Kidney (tissue), 22 donors: ENCODE results near the gene NDUFB2. TPM values are rescaled to one million over a fixed set of nuclear protein-coding genes. Genes with fewer than 3 reads are reported as not detected.
A peak's percentile ranks its signal among the peaks of the same experiment; 100 is the strongest.

ENCODE experiments used
- DNase-seq, 5 donors: peaks; one replicate each; pipeline ENCODE4 v3.0.0-alpha.2; 2013 to 2020
- FAIRE-seq: peaks from 2 replicates; lab custom pipeline; 2012; peaks lifted over from hg19 to GRCh38; lab: Jason Lieb, UNC
- H3K27ac ChIP-seq, 2 donors: one replicate each; pipeline ENCODE4 v1.7.0; 2013; ENCODE audit warnings: low read depth in 2 of 2, low read length in 2 of 2, inconsistent platforms in 1 of 2
- H3K27me3 ChIP-seq: one replicate; pipeline ENCODE4 v1.7.1; 2013; ENCODE audit warnings: low read length, inconsistent platforms; ENCODE audit not compliant: control insufficient read depth, insufficient read depth
- H3K36me3 ChIP-seq, 3 donors: one replicate each; pipeline versions ENCODE4 v1.7.0 to v1.7.1; 2013; ENCODE audit warnings: low read length in 3 of 3, control low read depth in 1 of 3, inconsistent platforms in 1 of 3; ENCODE audit not compliant: insufficient read depth in 3 of 3, control insufficient read depth in 2 of 3
- H3K4me1 ChIP-seq, 3 donors: one replicate each; pipeline versions ENCODE4 v1.7.0 to v1.7.1; 2013; ENCODE audit warnings: low read length in 3 of 3, inconsistent platforms in 1 of 3, low read depth in 1 of 3; ENCODE audit not compliant: control insufficient read depth in 2 of 3, insufficient read depth in 2 of 3
- H3K4me3 ChIP-seq, 3 donors: one replicate each; pipeline versions ENCODE4 v1.7.0 to v1.8.1; 2013; ENCODE audit warnings: low read length in 3 of 3, control low read depth in 1 of 3, inconsistent platforms in 1 of 3
- H3K9ac ChIP-seq, 3 donors: one replicate each; pipeline versions ENCODE4 v1.7.0 to v1.7.1; 2013; ENCODE audit warnings: low read length in 3 of 3, control low read depth in 1 of 3, inconsistent platforms in 1 of 3
- H3K9me3 ChIP-seq, 3 donors: one replicate each; pipeline versions ENCODE4 v1.7.0 to v1.7.1; 2013; ENCODE audit warnings: low read length in 3 of 3, control low read depth in 1 of 3, inconsistent platforms in 1 of 3; ENCODE audit not compliant: control insufficient read depth in 2 of 3, insufficient read depth in 1 of 3
- intact Hi-C: fragments of 100-400 bp; cut with DNase I; formaldehyde crosslinking; loops from one replicate; pipeline ENCODE4 v1.11.1; 2022
- long read RNA-seq, 10 donors: library from polyadenylated mRNA in 1 of 10; unstranded in 1 of 10; transcript quantifications; one replicate each; pipeline ENCODE4 v2.0.0 and lab custom pipeline, GENCODE V29; 2021 to 2026
- polyA plus RNA-seq: library from polyadenylated mRNA; stranded (reverse); fragments of 350-450 nt; fragmentation: Illumina TruSeq; extraction: RNeasy Lipid Tissue Mini Kit (QIAGEN cat#74804); gene quantifications from one replicate; pipeline ENCODE4 v1.2.3, GENCODE V29; 2014; ENCODE audit warnings: low read depth, low replicate concordance; ENCODE audit not compliant: insufficient read depth
- total RNA-seq: library from RNA; stranded (reverse); fragmentation: NEBNext Ultra II Directional; extraction: Animal tissue kit (Norgen Biotek cat#: 25700); gene quantifications from one replicate; pipeline ENCODE4 v1.2.1, GENCODE V29; 2021
- TF ChIP-seq, protein P1 (sequence below): IDR thresholded peaks from 3 replicates; pipeline ENCODE4 v1.5.1; 2012; ENCODE audit warnings: mild to moderate bottlenecking, moderate library complexity, borderline replicate concordance; ENCODE audit not compliant: insufficient read depth; ENCODE audit errors: extremely low read depth
- donor health status: control.
- donor health status: control.
- donor health status: control.
- donor health status: control.
- donor health status: control.
- donor health status: DM: yes; HTN: yes; CAD: no.
- donor health status: Normal renal cell carcinoma (clear cell type).

NDUFB2 gene
- total RNA-seq (255 TPM), polyA plus RNA-seq (998 TPM)
- long read RNA-seq, donor 1, transcript NDUFB2-201 (4 exons, 504 nt), result major isoform, 156 of 284 reads
- long read RNA-seq, donor 1, transcript NDUFB2-214 (3 exons, 665 nt), result minor isoform, 9 of 284 reads
- long read RNA-seq, donor 1, partial matches to known transcripts, result 114 of 284 reads
- long read RNA-seq, donor 1, other reads (novel, unspliced or antisense), result 0 of 284 reads
- long read RNA-seq, donor 2, transcript NDUFB2-201 (4 exons, 504 nt), result major isoform, 219 of 346 reads
- long read RNA-seq, donor 2, transcript NDUFB2-207 (3 exons, 1,101 nt), result minor isoform, 6 of 346 reads
- long read RNA-seq, donor 2, transcript NDUFB2-214 (3 exons, 665 nt), result minor isoform, 14 of 346 reads
- long read RNA-seq, donor 2, partial matches to known transcripts, result 104 of 346 reads
- long read RNA-seq, donor 2, other reads (novel, unspliced or antisense), result 0 of 346 reads
- long read RNA-seq, donor 3, transcript NDUFB2-214 (3 exons, 665 nt), result minor isoform, 17 of 487 reads
- long read RNA-seq, donor 3, transcript NDUFB2-201 (4 exons, 504 nt), result major isoform, 317 of 487 reads
- long read RNA-seq, donor 3, transcript NDUFB2-207 (3 exons, 1,101 nt), result minor isoform, 15 of 487 reads
- long read RNA-seq, donor 3, partial matches to known transcripts, result 135 of 487 reads
- long read RNA-seq, donor 3, other reads (novel, unspliced or antisense), result 0 of 487 reads
- long read RNA-seq, donor 4, transcript NDUFB2-214 (3 exons, 665 nt), result minor isoform, 11 of 255 reads
- long read RNA-seq, donor 4, transcript NDUFB2-201 (4 exons, 504 nt), result major isoform, 201 of 255 reads
- long read RNA-seq, donor 4, transcript NDUFB2-207 (3 exons, 1,101 nt), result minor isoform, 5 of 255 reads
- long read RNA-seq, donor 4, partial matches to known transcripts, result 28 of 255 reads
- long read RNA-seq, donor 4, other reads (novel, unspliced or antisense), result 5 of 255 reads
- long read RNA-seq, donor 5, transcript NDUFB2-201 (4 exons, 504 nt), result major isoform, 13 of 28 reads
- long read RNA-seq, donor 5, partial matches to known transcripts, result 11 of 28 reads
- long read RNA-seq, donor 5, other reads (novel, unspliced or antisense), result 0 of 28 reads
- long read RNA-seq, donor 6, transcript NDUFB2-201 (4 exons, 504 nt), result major isoform, 543 of 990 reads
- long read RNA-seq, donor 6, transcript NDUFB2-214 (3 exons, 665 nt), result minor isoform, 35 of 990 reads
- long read RNA-seq, donor 6, transcript NDUFB2-207 (3 exons, 1,101 nt), result minor isoform, 26 of 990 reads
- long read RNA-seq, donor 6, partial matches to known transcripts, result 366 of 990 reads
- long read RNA-seq, donor 6, other reads (novel, unspliced or antisense), result 12 of 990 reads
- long read RNA-seq, donor 7, transcript NDUFB2-201 (4 exons, 504 nt), result major isoform, 158 of 178 reads
- long read RNA-seq, donor 7, partial matches to known transcripts, result 4 of 178 reads
- long read RNA-seq, donor 7, other reads (novel, unspliced or antisense), result 8 of 178 reads
- long read RNA-seq, donor 8, transcript NDUFB2-214 (3 exons, 665 nt), result minor isoform, 7 of 348 reads
- long read RNA-seq, donor 8, transcript NDUFB2-201 (4 exons, 504 nt), result major isoform, 233 of 348 reads
- long read RNA-seq, donor 8, transcript NDUFB2-207 (3 exons, 1,101 nt), result minor isoform, 13 of 348 reads
- long read RNA-seq, donor 8, partial matches to known transcripts, result 89 of 348 reads
- long read RNA-seq, donor 8, other reads (novel, unspliced or antisense), result 5 of 348 reads
- long read RNA-seq, donor 9, transcript NDUFB2-207 (3 exons, 1,101 nt), result minor isoform, 16 of 273 reads
- long read RNA-seq, donor 9, transcript NDUFB2-201 (4 exons, 504 nt), result major isoform, 153 of 273 reads
- long read RNA-seq, donor 9, transcript NDUFB2-214 (3 exons, 665 nt), result minor isoform, 12 of 273 reads
- long read RNA-seq, donor 9, partial matches to known transcripts, result 90 of 273 reads
- long read RNA-seq, donor 9, other reads (novel, unspliced or antisense), result 0 of 273 reads
- long read RNA-seq, donor 10, transcript NDUFB2-214 (3 exons, 665 nt), result minor isoform, 19 of 309 reads
- long read RNA-seq, donor 10, transcript NDUFB2-201 (4 exons, 504 nt), result major isoform, 175 of 309 reads
- long read RNA-seq, donor 10, transcript NDUFB2-207 (3 exons, 1,101 nt), result minor isoform, 12 of 309 reads
- long read RNA-seq, donor 10, partial matches to known transcripts, result 100 of 309 reads
- long read RNA-seq, donor 10, other reads (novel, unspliced or antisense), result 0 of 309 reads

DNA sequence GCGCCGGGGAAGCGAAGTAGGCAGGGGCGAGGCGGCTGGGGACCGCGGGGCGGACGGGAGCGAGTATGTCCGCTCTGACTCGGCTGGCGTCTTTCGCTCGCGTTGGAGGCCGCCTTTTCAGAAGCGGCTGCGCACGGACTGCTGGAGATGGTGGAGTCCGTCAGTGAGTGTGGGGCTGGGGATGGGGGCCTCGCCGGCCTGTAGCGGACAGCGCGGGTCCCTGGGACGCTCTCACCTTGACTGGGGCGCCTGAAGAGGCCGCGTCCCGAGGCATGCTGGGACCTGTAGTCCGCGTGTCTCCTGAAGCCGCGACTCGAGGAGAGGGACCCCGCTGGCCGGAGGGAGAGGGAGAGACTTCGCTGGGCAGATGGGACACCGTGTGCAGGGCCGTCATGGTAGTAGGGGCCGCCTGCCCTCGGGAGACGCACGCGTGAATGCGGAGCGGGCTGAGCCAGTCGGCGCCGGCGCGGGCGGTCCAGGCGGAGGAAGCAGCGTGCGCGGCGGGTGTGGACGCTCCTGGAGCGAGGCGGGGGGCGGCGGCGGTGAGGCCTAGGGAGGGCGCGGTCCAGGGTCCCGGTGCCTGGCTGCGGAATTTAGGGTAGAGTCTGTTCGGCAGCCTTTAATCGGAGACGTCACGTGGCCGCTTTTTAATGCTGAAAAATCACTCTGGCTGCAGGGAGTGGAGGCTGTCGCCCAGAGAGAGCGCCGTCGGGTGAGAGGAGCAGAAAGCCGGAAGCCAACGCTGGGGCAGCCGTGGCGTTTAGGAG, at the start of gene NDUFB2:
NDUFB2 (plus strand) TSS at position 29 of the 767 bp plus-strand sequence; CDS start at position 66, 37 bp downstream.
- peak within 1 kb of the TSS; percentile 74 to 83 (median 81) for H3K4me3 ChIP-seq
- FAIRE-seq, result no peak
- no peaks in the 10 kb centered on the region for H3K36me3 ChIP-seq
- H3K4me1 ChIP-seq, result peaks cover 0 to 11% (median 9%) of the 10 kb centered on the region in 3 donors
- TF ChIP-seq, protein P1, sequence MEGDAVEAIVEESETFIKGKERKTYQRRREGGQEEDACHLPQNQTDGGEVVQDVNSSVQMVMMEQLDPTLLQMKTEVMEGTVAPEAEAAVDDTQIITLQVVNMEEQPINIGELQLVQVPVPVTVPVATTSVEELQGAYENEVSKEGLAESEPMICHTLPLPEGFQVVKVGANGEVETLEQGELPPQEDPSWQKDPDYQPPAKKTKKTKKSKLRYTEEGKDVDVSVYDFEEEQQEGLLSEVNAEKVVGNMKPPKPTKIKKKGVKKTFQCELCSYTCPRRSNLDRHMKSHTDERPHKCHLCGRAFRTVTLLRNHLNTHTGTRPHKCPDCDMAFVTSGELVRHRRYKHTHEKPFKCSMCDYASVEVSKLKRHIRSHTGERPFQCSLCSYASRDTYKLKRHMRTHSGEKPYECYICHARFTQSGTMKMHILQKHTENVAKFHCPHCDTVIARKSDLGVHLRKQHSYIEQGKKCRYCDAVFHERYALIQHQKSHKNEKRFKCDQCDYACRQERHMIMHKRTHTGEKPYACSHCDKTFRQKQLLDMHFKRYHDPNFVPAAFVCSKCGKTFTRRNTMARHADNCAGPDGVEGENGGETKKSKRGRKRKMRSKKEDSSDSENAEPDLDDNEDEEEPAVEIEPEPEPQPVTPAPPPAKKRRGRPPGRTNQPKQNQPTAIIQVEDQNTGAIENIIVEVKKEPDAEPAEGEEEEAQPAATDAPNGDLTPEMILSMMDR, result no peak
- intact Hi-C loops, result no loop called here
- H3K9ac ChIP-seq, result peak within 1 kb of the TSS; percentile 61 to 85 (median 69)
- no peaks in the 10 kb centered on the region for H3K9me3 ChIP-seq
- no peaks in the 10 kb centered on the region for H3K27me3 ChIP-seq
- peak within 1 kb of the TSS; percentile 92 to 99 for H3K27ac ChIP-seq
- peak in 4 of 5 donors; percentile 90 to 95 (median 94) for DNase-seq

DNA sequence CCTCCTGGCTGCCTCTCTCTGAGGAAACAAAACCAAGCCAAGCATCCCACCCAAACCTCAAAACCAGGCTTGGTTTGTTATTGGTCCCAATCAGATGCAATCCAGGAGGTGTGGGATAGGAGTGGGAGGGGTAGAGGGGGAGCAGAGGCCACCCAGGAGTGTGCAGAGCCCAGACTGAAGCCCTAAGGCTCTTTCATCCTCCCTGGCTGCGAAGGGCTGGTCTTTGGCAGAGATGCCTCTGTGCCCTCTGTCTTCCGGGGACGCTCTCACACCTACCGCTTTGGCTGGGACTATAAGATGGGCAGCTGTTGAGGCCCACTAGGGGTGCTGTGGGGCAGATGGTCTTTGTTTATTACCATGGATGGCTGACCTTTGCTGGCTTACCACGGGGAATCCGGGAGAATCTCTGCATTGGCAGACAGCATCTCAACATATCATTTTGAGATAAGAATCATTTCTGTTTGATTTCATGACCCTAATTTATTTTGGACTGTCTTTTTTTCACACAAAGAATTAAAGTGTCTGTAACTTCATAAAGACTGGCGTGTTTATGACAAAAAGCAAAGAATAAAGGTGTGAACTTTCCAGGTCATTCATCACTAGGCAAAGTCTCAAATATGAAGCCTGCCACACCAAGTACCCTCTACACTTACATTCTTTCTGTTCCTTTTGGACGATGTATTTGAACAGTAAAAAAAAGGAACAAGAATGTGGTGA, 49.4 kb upstream of the NDUFB2 start:
- no peaks in the 10 kb centered on the region for H3K4me1 ChIP-seq
- H3K9ac ChIP-seq, result no peak overlapping the region
- DNase-seq (peak in 4 of 5 donors; percentile 71 to 84 (median 74)), FAIRE-seq (no peak)
- no peak overlapping the region for H3K27ac ChIP-seq
- no peaks in the 10 kb centered on the region for H3K9me3 ChIP-seq
- intact Hi-C loops, result no loop called here
- TF ChIP-seq, protein P1, result peak; percentile 39
- no peaks in the 10 kb centered on the region for H3K27me3 ChIP-seq
- no peak overlapping the region for H3K4me3 ChIP-seq
- no peaks in the 10 kb centered on the region for H3K36me3 ChIP-seq
